Measurements from ENCODE around the gene ABHD11.

The ABHD11 gene

GRCh38 chr7:73705551-73705920 is 33.1 kb downstream of the ABHD11 start:
- Histone ChIP-seq H3K79me2 (ENCODE audit: control insufficient read depth, low read length) (no peaks in the 10 kb centered on the region), H3K27ac (ENCODE audit: low read depth, low read length) (no peak overlapping the region), H3K36me3 (ENCODE audit: control insufficient read depth, low read length) (no peaks in the 10 kb centered on the region), H3K27me3 (ENCODE audit: control insufficient read depth, low read length) (no peaks in the 10 kb centered on the region), H3K9me2 (replicated peaks; ENCODE audit: control insufficient read depth, low read length) (no peaks in the 10 kb centered on the region), H3K4me1 (ENCODE audit: control insufficient read depth, low read length) (peaks cover 13% of the 10 kb centered on the region), H3K4me3 (ENCODE audit: low read length) (no peak overlapping the region), H3F3A (ENCODE audit: control insufficient read depth, insufficient read depth) (no peaks in the 10 kb centered on the region), H3K9me3 (ENCODE audit: control insufficient read depth, insufficient read depth, low read length) (no peaks in the 10 kb centered on the region), H3K4me2 (ENCODE audit: low read length) (no peak overlapping the region), H4K20me1 (ENCODE audit: control insufficient read depth, insufficient read depth, low read depth, low read length) (no peaks in the 10 kb centered on the region)
- TF ChIP-seq EZH2phosphoT487 (IDR thresholded peaks at IDR 0.05; ENCODE audit: borderline replicate concordance, low read length) (no peak), CTCF (IDR thresholded peaks at IDR 0.05; ENCODE audit: low read depth, low read length, poor library complexity, severe bottlenecking) (no peak)

GRCh38 chr7:73704640-73705550 is 33.7 kb downstream of the ABHD11 start:
- no peaks in the 10 kb centered on the region for H3K27me3 ChIP-seq (ENCODE audit: control insufficient read depth, low read length)
- no peak overlapping the region for H3K4me2 ChIP-seq (ENCODE audit: low read length)
- H3K4me1 ChIP-seq (ENCODE audit: control insufficient read depth, low read length) = peaks cover 13% of the 10 kb centered on the region
- H3K9me3 ChIP-seq (ENCODE audit: control insufficient read depth, insufficient read depth, low read length) = no peaks in the 10 kb centered on the region
- H3K4me3 ChIP-seq (ENCODE audit: low read length) = no peak overlapping the region
- no peaks in the 10 kb centered on the region for H3K9me2 ChIP-seq (replicated peaks; ENCODE audit: control insufficient read depth, low read length)
- H3F3A ChIP-seq (ENCODE audit: control insufficient read depth, insufficient read depth) = no peaks in the 10 kb centered on the region
- no peaks in the 10 kb centered on the region; the same call in 1 of the 2 replicates for H3K36me3 ChIP-seq (ENCODE audit: control insufficient read depth, low read length)
- H3K27ac ChIP-seq (ENCODE audit: low read depth, low read length) = no peak overlapping the region
- H3K79me2 ChIP-seq (ENCODE audit: control insufficient read depth, low read length) = no peaks in the 10 kb centered on the region
- TF ChIP-seq CTCF (IDR thresholded peaks at IDR 0.05; ENCODE audit: low read depth, low read length, poor library complexity, severe bottlenecking) = no peak
- TF ChIP-seq EZH2phosphoT487 (IDR thresholded peaks at IDR 0.05; ENCODE audit: borderline replicate concordance, low read length) = no peak
- H4K20me1 ChIP-seq (ENCODE audit: control insufficient read depth, insufficient read depth, low read depth, low read length) = no peaks in the 10 kb centered on the region

GRCh38 chr7:73703757-73704639 is 34.6 kb downstream of the ABHD11 start:
- peaks cover 9% of the 10 kb centered on the region for H3K36me3 ChIP-seq (ENCODE audit: control insufficient read depth, low read length)
- H3K9me3 ChIP-seq (ENCODE audit: control insufficient read depth, insufficient read depth, low read length) = no peaks in the 10 kb centered on the region
- no peaks in the 10 kb centered on the region for H3K9me2 ChIP-seq (replicated peaks; ENCODE audit: control insufficient read depth, low read length)
- TF ChIP-seq CTCF (IDR thresholded peaks at IDR 0.05; ENCODE audit: low read depth, low read length, poor library complexity, severe bottlenecking) (no peak), EZH2phosphoT487 (IDR thresholded peaks at IDR 0.05; ENCODE audit: borderline replicate concordance, low read length) (no peak)
- no peak overlapping the region for H3K27ac ChIP-seq (ENCODE audit: low read depth, low read length)
- H3K4me2 ChIP-seq (ENCODE audit: low read length) = peak overlapping the region; percentile 15; the same call in 1 of the 2 replicates
- H3K4me3 ChIP-seq (ENCODE audit: low read length) = no peak overlapping the region
- H4K20me1 ChIP-seq (ENCODE audit: control insufficient read depth, insufficient read depth, low read depth, low read length) = no peaks in the 10 kb centered on the region
- no peaks in the 10 kb centered on the region for H3K27me3 ChIP-seq (ENCODE audit: control insufficient read depth, low read length)
- H3K79me2 ChIP-seq (ENCODE audit: control insufficient read depth, low read length) = no peaks in the 10 kb centered on the region
- peaks cover 13% of the 10 kb centered on the region for H3K4me1 ChIP-seq (ENCODE audit: control insufficient read depth, low read length)
- H3F3A ChIP-seq (ENCODE audit: control insufficient read depth, insufficient read depth) = no peaks in the 10 kb centered on the region

Data from DOHH2 (cell line).